ENCODE data around the gene HMGCL. TPM values are rescaled to one million over a fixed set of nuclear protein-coding genes. Genes with fewer than 3 reads are reported as not detected.

HMGCL gene
- total and polyA plus RNA-seq, 2 of the 13 experiments (the other 11 are each of a cell fraction or from before 2014, with no cell fraction given), result 21.3 to 41.4 TPM

- TF ChIP-seq ZNF574 (CRISPR knock-in tag; IDR thresholded peaks at IDR 0.05) (peak; percentile 91), TFE3 (CRISPR knock-in tag; IDR thresholded peaks at IDR 0.05) (no peak), ATF2 (CRISPR knock-in tag; IDR thresholded peaks at IDR 0.05) (no peak), ZNF547 (CRISPR knock-in tag; IDR thresholded peaks at IDR 0.05) (no peak), ETV5 (CRISPR knock-in tag; IDR thresholded peaks at IDR 0.05; ENCODE audit: borderline replicate concordance) (peak; percentile 90), CTCF (CRISPR knock-in tag; IDR thresholded peaks at IDR 0.05) (0 out of 2 replicates have a peak, but pooled peaks have one; percentile 10), MAX (IDR thresholded peaks at IDR 0.05) (peak; percentile 45; the same call in 1 of the 2 replicates), ZNF264 (CRISPR knock-in tag; IDR thresholded peaks at IDR 0.05) (no peak), ZNF672 (CRISPR knock-in tag; IDR thresholded peaks at IDR 0.05) (no peak), ZNF501 (CRISPR knock-in tag; IDR thresholded peaks at IDR 0.05) (peak; percentile 7; the same call in 1 of the 2 replicates), HOXA9 (CRISPR knock-in tag; IDR thresholded peaks at IDR 0.05; ENCODE audit: borderline replicate concordance) (no peak), ZNF337 (CRISPR knock-in tag; IDR thresholded peaks at IDR 0.05; ENCODE audit: borderline replicate concordance, low read depth) (no peak), FOXA3 (CRISPR knock-in tag; IDR thresholded peaks at IDR 0.05) (peak; percentile 17; the same call in 1 of the 2 replicates), TOPORS (CRISPR knock-in tag; IDR thresholded peaks at IDR 0.05) (no peak), ZBTB39 (CRISPR knock-in tag; IDR thresholded peaks at IDR 0.05) (no peak), ZSCAN31 (CRISPR knock-in tag; IDR thresholded peaks at IDR 0.05; ENCODE audit: low read depth) (peak; percentile 70), ZBTB25 (CRISPR knock-in tag; IDR thresholded peaks at IDR 0.05) (0 out of 2 replicates have a peak, but pooled peaks have one; percentile 39)
Measured at GRCh38 chr1:23790696-23791515, 34.3 kb downstream of the HMGCL start, which contains the start of gene LYPLA2 (continued).
